GM12878 (cell line): ENCODE measurements around the gene SLC20A1. TPM values are rescaled to one million over a fixed set of nuclear protein-coding genes. Genes with fewer than 3 reads are reported as not detected.

Experiments used
- ATAC-seq: fragments of 200-7000 bp; cut with Tn5 transposase; 3 replicates; pipeline ENCODE4 v1.9.1; 2020; ENCODE audit warnings: mild to moderate bottlenecking, moderate library complexity
- BruUV-seq: library from RNA; stranded (reverse); fragments of 400-500 nt; replicated peaks from 2 replicates; lab custom pipeline; 2021; lab: Mats Ljungman, UMichigan
- CTCF ChIA-PET: fragments of 300-600 bp; sonication (Branson Sonifier 250); formaldehyde crosslinking; extraction: SDS; loops from one replicate; lab custom pipeline; 2021; ENCODE audit warnings: inconsistent platforms; lab: Yijun Ruan, JAX
- POLR2A ChIA-PET: fragments of 350-600 bp; formaldehyde crosslinking; extraction: SDS; loops from one replicate; lab custom pipeline; 2021; ENCODE audit warnings: inconsistent platforms; lab: Charles Lee
- RAD21 ChIA-PET: fragments of 300-600 bp; sonication (Branson Sonifier 250); formaldehyde crosslinking; loops from one replicate; lab custom pipeline; 2023; ENCODE audit warnings: antibody characterized with exemption; ENCODE audit not compliant: unreplicated experiment; lab: Charles Lee
- SMC1A ChIA-PET: fragments of 300-600 bp; sonication (Branson Sonifier 250); formaldehyde crosslinking; loops from one replicate; lab custom pipeline; 2023; ENCODE audit not compliant: unreplicated experiment, uncharacterized antibody; lab: Charles Lee
- DNase-seq: peaks from one replicate; pipeline ENCODE4 v3.0.0-alpha.2; 2011; ENCODE audit warnings: low read depth, low spot score
- FAIRE-seq: peaks from 3 replicates; lab custom pipeline; 2011; peaks lifted over from hg19 to GRCh38; lab: Jason Lieb, UNC
- H2AFZ ChIP-seq: 2 replicates; pipeline ENCODE4 v1.6.0; 2011; ENCODE audit warnings: low read depth, low read length, control low read depth; ENCODE audit not compliant: control insufficient read depth
- H3K27ac ChIP-seq: 2 replicates; pipeline ENCODE4 v1.5.1; 2011; ENCODE audit warnings: control low read depth; ENCODE audit not compliant: control insufficient read depth, insufficient read depth
- H3K27me3 ChIP-seq, 2 experiments: replicated peaks in 1 of 2; 2 replicates each; pipeline versions ENCODE4 v1.6.0 to v1.6.1; 2011; ENCODE audit warnings: low read length in 1 of 2; ENCODE audit not compliant: control insufficient read depth in 2 of 2, insufficient read depth in 2 of 2
- H3K36me3 ChIP-seq, 2 experiments: 2 replicates each; pipeline ENCODE4 v1.5.1; 2011; ENCODE audit warnings: low read length in 1 of 2; ENCODE audit not compliant: control insufficient read depth in 2 of 2, insufficient read depth in 2 of 2
- H3K4me1 ChIP-seq: 2 replicates; pipeline ENCODE4 v1.6.1; 2011; ENCODE audit warnings: mild to moderate bottlenecking, low read length, moderate library complexity, mixed read lengths; ENCODE audit not compliant: control insufficient read depth, insufficient read depth
- H3K4me2 ChIP-seq: 2 replicates; pipeline ENCODE4 v1.6.0; 2011; ENCODE audit warnings: control low read depth; ENCODE audit not compliant: control insufficient read depth, insufficient read depth
- H3K4me3 ChIP-seq: fragments of 200-600 bp; sonication (generic); 2 replicates; pipeline ENCODE4 v1.5.1; 2016
- H3K79me2 ChIP-seq: 2 replicates; pipeline ENCODE4 v1.6.0; 2011; ENCODE audit warnings: low read length; ENCODE audit not compliant: control insufficient read depth, insufficient read depth
- H3K9ac ChIP-seq: 2 replicates; pipeline ENCODE4 v1.8.0; 2011; ENCODE audit warnings: low read length, control low read depth, mixed read lengths; ENCODE audit not compliant: control insufficient read depth, insufficient read depth
- H3K9me3 ChIP-seq: replicated peaks from 3 replicates; pipeline ENCODE4 v1.5.1; 2011; ENCODE audit warnings: mild to moderate bottlenecking, low read length; ENCODE audit not compliant: control insufficient read depth, insufficient read depth
- H4K20me1 ChIP-seq: 2 replicates; pipeline ENCODE4 v1.6.0; 2011; ENCODE audit not compliant: control insufficient read depth, insufficient read depth
- CEBPZ ChIP-seq: fragments of 150-350 bp; IDR thresholded peaks from 2 replicates; pipeline ENCODE4 v1.6.1; 2016; ENCODE audit warnings: low read depth, low read length
- KLF5 ChIP-seq: fragments of 450-650 bp; IDR thresholded peaks from 2 replicates; pipeline ENCODE4 v1.6.1; 2014; ENCODE audit warnings: mild to moderate bottlenecking; ENCODE audit not compliant: partially characterized antibody
- MLLT1 ChIP-seq: fragments of 450-650 bp; IDR thresholded peaks from 2 replicates; pipeline ENCODE4 v1.6.1; 2016; ENCODE audit warnings: mild to moderate bottlenecking
- NFIC ChIP-seq: IDR thresholded peaks from 2 replicates; pipeline ENCODE4 v1.6.1; 2012; ENCODE audit warnings: low read depth, mild to moderate bottlenecking, inconsistent platforms, low read length, moderate library complexity
- PAX5 ChIP-seq: IDR thresholded peaks from 2 replicates; pipeline ENCODE4 v1.6.1; 2011; ENCODE audit warnings: low read depth, low read length, borderline replicate concordance
- RUNX3 ChIP-seq: IDR thresholded peaks from 2 replicates; pipeline ENCODE4 v1.6.1; 2012; ENCODE audit warnings: low read length, inconsistent platforms
- SMC3 ChIP-seq: IDR thresholded peaks from 2 replicates; pipeline ENCODE4 v1.6.1; 2011; ENCODE audit warnings: low read length, improper control_type of control experiment, borderline replicate concordance
- SRF ChIP-seq, 2 experiments: IDR thresholded peaks; 2 replicates each; pipeline ENCODE4 v1.6.1; 2011; ENCODE audit warnings: low read depth in 2 of 2, low read length in 2 of 2, mild to moderate bottlenecking in 1 of 2, moderate library complexity in 1 of 2
- WGBS: methylation state at CpG from one replicate; pipeline ENCODE4 v1.1.6; 2016; ENCODE audit warnings: low lambda C conversion rate; ENCODE audit not compliant: insufficient replicate concordance, insufficient coverage; ENCODE audit errors: missing lambda C conversion rate; 5-methylcytosine and 5-hydroxymethylcytosine counted together
- in situ Hi-C: fragments of 300-500 bp; cut with MboI; formaldehyde crosslinking; loops from 9 replicates; pipeline ENCODE4 v1.14.3; 2018; ENCODE audit warnings: mixed read lengths
- intact Hi-C: fragments of 100-400 bp; cut with micrococcal nuclease; formaldehyde crosslinking; loops from one replicate; pipeline ENCODE4 v1.14.2; 2022; ENCODE audit not compliant: unreplicated experiment
- polyA plus RNA-seq, 11 experiments: library from polyadenylated mRNA; depleted of rRNA in 4 of 11; unstranded in 6 of 11; stranded (reverse) in 5 of 11; fragments of >200 nt; fragmentation: Nextera tagmentation in 4 of 11; fragmentation: Illumina TruSeq in 1 of 11; extraction: Ambion mirVana in 4 of 11; extraction: Trizol in 1 of 11; gene quantifications; 1 replicate in 1 of 11; 2 replicates in 10 of 11; pipeline versions ENCODE4 v1.2.1 to v1.2.3, GENCODE V29; 2011 to 2016; ENCODE audit warnings: inconsistent platforms in 2 of 11, missing spikeins in 2 of 11, low read depth in 1 of 11
- total RNA-seq, 4 experiments: library from RNA; depleted of rRNA in 3 of 4; stranded (reverse); fragments of >200 nt in 3 of 4; fragmentation: Illumina TruSeq in 1 of 4; extraction: Trizol in 1 of 4; gene quantifications; 2 replicates each; pipeline versions ENCODE4 v1.2.1 to v1.2.3, GENCODE V29; 2013 to 2021

SLC20A1 gene
- total and polyA plus RNA-seq, 10 of the 15 experiments (the other 5 are each of a cell fraction or from before 2014, with no cell fraction given): 21.2 to 59.1 (median 43.2) TPM

- CTCF ChIA-PET: interaction anchor here (1.5 to 11.9 kb wide), 3 partner anchors 38 to 58 kb away, joined by 5 to 313 read pairs (median 209); partner anchors contain the start of gene SLC20A1
- H3K9ac ChIP-seq: no peak overlapping the region
- RAD21 ChIA-PET: interaction anchor here (1.4 to 9.9 kb wide), 3 partner anchors 18 to 57 kb away, joined by 4 to 213 read pairs (median 45); no protein-coding TSS in a partner anchor
- no peaks in the 10 kb centered on the region for H4K20me1 ChIP-seq
- no TSS peak for BruUV-seq
- H3K79me2 ChIP-seq: no peaks in the 10 kb centered on the region
- DNase-seq (no peak), FAIRE-seq (no peak), ATAC-seq (no peak)
- 67% methylated on average over 14 of the region's 14 CpGs for WGBS
- H3K27me3 ChIP-seq: no peaks in the 10 kb centered on the region
- intact Hi-C loops (no loop called here), in situ Hi-C loops (no loop called here)
- TF ChIP-seq NFIC: no peak
- TF ChIP-seq RUNX3: no peak
- no peak for TF ChIP-seq KLF5
- H3K4me1 ChIP-seq: peaks cover 40% of the 10 kb centered on the region
- POLR2A ChIA-PET: interaction anchor here (0.6 to 6.1 kb wide), 5 partner anchors 12 to 57 kb away, joined by 3 to 56 read pairs (median 4); no protein-coding TSS in a partner anchor
- SMC1A ChIA-PET: interaction anchor here (0.6 to 14.2 kb wide), 9 partner anchors 14 to 88 kb away, joined by 3 to 272 read pairs (median 6); no protein-coding TSS in a partner anchor
- H3K4me3 ChIP-seq: no peak overlapping the region
- no peak overlapping the region for H3K4me2 ChIP-seq
- no peak overlapping the region for H3K27ac ChIP-seq
- no peaks in the 10 kb centered on the region for H3K9me3 ChIP-seq
- no peaks in the 10 kb centered on the region for H3K36me3 ChIP-seq
- no peak overlapping the region for H2AFZ ChIP-seq
Observed at GRCh38 chr2:112688086-112688880, 42.5 kb downstream of the SLC20A1 start.

GRCh38 chr2:112690853-112691401 lies 45.2 kb downstream of the SLC20A1 start:
- peaks cover 37% of the 10 kb centered on the region for H3K4me1 ChIP-seq
- no peaks in the 10 kb centered on the region for H3K36me3 ChIP-seq
- no peaks in the 10 kb centered on the region for H3K27me3 ChIP-seq
- BruUV-seq: no TSS peak
- H3K4me2 ChIP-seq: peak overlapping the region; percentile 57
- ChIA-PET RAD21 (interaction anchor here (0.7 to 9.9 kb wide), 12 partner anchors 10 to 91 kb away, joined by 3 to 213 read pairs (median 6); partner anchors contain the start of gene SLC20A1), CTCF (interaction anchor here (0.6 to 11.9 kb wide), 30 partner anchors 9 to 251 kb away, joined by 3 to 313 read pairs (median 6); partner anchors contain the start of gene SLC20A1), SMC1A (interaction anchor here (1.0 to 14.2 kb wide), 15 partner anchors 10 to 89 kb away, joined by 3 to 272 read pairs (median 7); partner anchors contain the start of genes NT5DC4 and SLC20A1), POLR2A (interaction anchor here (0.6 to 6.1 kb wide), 12 partner anchors 9 to 67 kb away, joined by 4 to 74 read pairs (median 7); partner anchors contain the start of gene SLC20A1)
- in situ Hi-C loops (no loop called here), intact Hi-C loops (loop anchor here (1.0 kb wide), 4 partner anchors 35 to 91 kb away; partner anchors contain the start of gene SLC20A1)
- 0 out of 2 replicates have a peak overlapping the region, but pooled peaks have one; percentile 10 for H3K9ac ChIP-seq
- H3K79me2 ChIP-seq: no peaks in the 10 kb centered on the region
- peak overlapping the region; percentile 6; the same call in 1 of the 2 replicates for H3K27ac ChIP-seq
- WGBS: 7% methylated on average over 9 of the region's 9 CpGs
- ATAC-seq (peak; percentile 77), FAIRE-seq (no peak), DNase-seq (no peak)
- H3K4me3 ChIP-seq: no peak overlapping the region
- peak overlapping the region; percentile 74 for H2AFZ ChIP-seq
- no peaks in the 10 kb centered on the region for H3K9me3 ChIP-seq
- no peaks in the 10 kb centered on the region for H4K20me1 ChIP-seq
- TF ChIP-seq CEBPZ: no peak
- peak; percentile 70; the same call in 1 of the 2 replicates for TF ChIP-seq SMC3
- no peak for TF ChIP-seq PAX5
- TF ChIP-seq MLLT1: peak; percentile 61; the same call in 1 of the 2 replicates
- TF ChIP-seq SRF (IDR thresholded peaks at IDR 0.05; ENCODE audit: low read depth in 2 of 2, low read length in 2 of 2): no peak
